ENCODE measurements around the gene PFKFB4.

Gene PFKFB4

DNA sequence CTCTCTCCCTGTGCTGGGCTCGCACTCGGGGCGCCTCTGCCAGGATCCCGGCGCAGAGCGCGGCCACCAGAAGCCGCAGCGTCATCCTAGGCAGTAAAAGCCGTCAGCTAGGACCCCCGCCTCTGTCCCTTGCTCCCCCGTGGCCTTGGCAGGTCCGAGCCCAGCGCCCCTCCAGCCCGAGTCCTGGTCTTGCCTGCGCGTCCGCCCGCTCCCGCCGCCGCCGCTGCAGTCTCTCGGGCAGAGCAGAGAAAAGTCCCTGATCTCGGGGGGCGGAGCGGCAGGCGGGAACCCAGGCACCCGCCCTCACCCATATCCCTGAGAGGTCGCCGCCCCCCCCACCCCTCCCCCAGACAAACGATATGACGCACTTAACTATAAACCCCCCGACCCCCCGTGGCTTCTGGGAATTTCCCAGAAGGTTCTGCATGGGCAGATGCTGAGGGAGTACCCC, 38.5 kb upstream of the PFKFB4 start, which contains the start of gene COL7A1:
Gene COL7A1 (minus strand): TSS at position 255 of the 451 bp plus-strand sequence. CDS start 170 bp downstream, at position 85.
- Histone ChIP-seq H3K27me3 (ENCODE audit: insufficient read depth, low read length, poor library complexity) (no peaks in the 10 kb centered on the region), H3K4me2 (ENCODE audit: insufficient read depth, low read length) (no peak within 1 kb of the TSS)

DNA sequence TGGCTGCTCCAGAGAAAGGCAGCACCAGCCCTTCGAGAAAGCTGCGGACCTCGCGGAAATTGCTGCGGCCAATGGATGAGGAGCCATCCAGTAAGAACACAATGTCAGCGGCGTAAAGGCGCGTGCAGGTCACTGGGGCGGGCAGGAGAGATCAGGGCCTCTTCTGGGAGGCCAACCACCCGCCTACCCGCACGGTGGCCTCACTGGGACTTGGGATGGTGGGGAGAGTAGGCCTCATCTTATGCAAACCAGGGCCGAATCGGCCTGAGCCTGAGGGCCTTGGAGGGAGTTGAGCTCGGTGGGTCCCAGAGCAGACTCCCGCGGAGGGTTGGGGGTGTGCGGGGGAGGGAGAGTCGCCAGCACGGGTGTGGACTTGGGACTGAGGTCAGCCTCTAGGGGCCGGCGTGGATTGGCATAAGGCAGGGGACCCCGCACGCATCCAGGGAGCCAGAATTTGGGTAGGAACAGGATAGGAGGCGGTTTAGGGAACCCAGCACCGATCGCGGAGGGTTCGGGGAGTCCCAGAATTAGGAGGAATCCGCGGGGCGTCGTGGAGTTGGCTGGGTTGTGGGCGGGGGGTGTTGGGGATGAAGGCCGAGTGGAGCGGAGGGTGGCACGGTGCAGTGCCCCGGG, 37.9 kb upstream of the PFKFB4 start:
- Histone ChIP-seq H3K4me3 (ENCODE audit: low read depth in 1 of 2, low read length in 2 of 2) (no peak overlapping the region), H3K9ac (ENCODE audit: low read depth, low read length) (no peak overlapping the region), H3K27me3 (ENCODE audit: insufficient read depth, low read length, poor library complexity) (no peaks in the 10 kb centered on the region), H3K4me2 (ENCODE audit: insufficient read depth, low read length) (no peak overlapping the region), H4K20me1 (ENCODE audit: insufficient read depth, low read length) (peaks cover 13% of the 10 kb centered on the region; the same call in 1 of the 2 replicates), H3K27ac (ENCODE audit: low read length) (no peak overlapping the region), H3K4me1 (ENCODE audit: insufficient read depth, low read length) (no peaks in the 10 kb centered on the region), H3K36me3 (ENCODE audit: insufficient read depth, low read length) (peaks cover 20% of the 10 kb centered on the region), H3K9me3 (ENCODE audit: insufficient read depth, low read length, severe bottlenecking) (no peaks in the 10 kb centered on the region), H2AFZ (ENCODE audit: low read depth, low read length) (no peak overlapping the region), H3K79me2 (ENCODE audit: insufficient read depth, low read length) (no peaks in the 10 kb centered on the region)
- no peak for ATAC-seq (ENCODE audit: insufficient read depth, low read depth)
- TF ChIP-seq, protein P1, sequence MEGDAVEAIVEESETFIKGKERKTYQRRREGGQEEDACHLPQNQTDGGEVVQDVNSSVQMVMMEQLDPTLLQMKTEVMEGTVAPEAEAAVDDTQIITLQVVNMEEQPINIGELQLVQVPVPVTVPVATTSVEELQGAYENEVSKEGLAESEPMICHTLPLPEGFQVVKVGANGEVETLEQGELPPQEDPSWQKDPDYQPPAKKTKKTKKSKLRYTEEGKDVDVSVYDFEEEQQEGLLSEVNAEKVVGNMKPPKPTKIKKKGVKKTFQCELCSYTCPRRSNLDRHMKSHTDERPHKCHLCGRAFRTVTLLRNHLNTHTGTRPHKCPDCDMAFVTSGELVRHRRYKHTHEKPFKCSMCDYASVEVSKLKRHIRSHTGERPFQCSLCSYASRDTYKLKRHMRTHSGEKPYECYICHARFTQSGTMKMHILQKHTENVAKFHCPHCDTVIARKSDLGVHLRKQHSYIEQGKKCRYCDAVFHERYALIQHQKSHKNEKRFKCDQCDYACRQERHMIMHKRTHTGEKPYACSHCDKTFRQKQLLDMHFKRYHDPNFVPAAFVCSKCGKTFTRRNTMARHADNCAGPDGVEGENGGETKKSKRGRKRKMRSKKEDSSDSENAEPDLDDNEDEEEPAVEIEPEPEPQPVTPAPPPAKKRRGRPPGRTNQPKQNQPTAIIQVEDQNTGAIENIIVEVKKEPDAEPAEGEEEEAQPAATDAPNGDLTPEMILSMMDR (IDR thresholded peaks at IDR 0.05; ENCODE audit: borderline replicate concordance, extremely low read depth, low read length, poor library complexity, severe bottlenecking) = no peak
- TF ChIP-seq EZH2 (IDR thresholded peaks at IDR 0.05; ENCODE audit: borderline replicate concordance, low read depth, low read length, severe bottlenecking) = no peak
- DNase-seq = no peak

More for the DNA sequence above, 38.5 kb upstream of the PFKFB4 start, which contains the start of gene COL7A1:
- ATAC-seq (ENCODE audit: insufficient read depth, low read depth) (no peak), DNase-seq (no peak)
- H3K4me3 ChIP-seq (ENCODE audit: low read depth in 1 of 2, low read length in 2 of 2) = no peak within 1 kb of the TSS
- no peak within 1 kb of the TSS for H2AFZ ChIP-seq (ENCODE audit: low read depth, low read length)
- H3K4me1 ChIP-seq (ENCODE audit: insufficient read depth, low read length) = no peaks in the 10 kb centered on the region
- no peak within 1 kb of the TSS for H3K27ac ChIP-seq (ENCODE audit: low read length)
- peaks cover 26% of the 10 kb centered on the region for H3K36me3 ChIP-seq (ENCODE audit: insufficient read depth, low read length)
- TF ChIP-seq EZH2 (IDR thresholded peaks at IDR 0.05; ENCODE audit: borderline replicate concordance, low read depth, low read length, severe bottlenecking) = no peak
- TF ChIP-seq, protein P1 (IDR thresholded peaks at IDR 0.05; ENCODE audit: borderline replicate concordance, extremely low read depth, low read length, poor library complexity, severe bottlenecking) = no peak
- no peaks in the 10 kb centered on the region for H3K9me3 ChIP-seq (ENCODE audit: insufficient read depth, low read length, severe bottlenecking)
- no peaks in the 10 kb centered on the region for H3K79me2 ChIP-seq (ENCODE audit: insufficient read depth, low read length)
- H4K20me1 ChIP-seq (ENCODE audit: insufficient read depth, low read length) = peaks cover 13% of the 10 kb centered on the region; the same call in 1 of the 2 replicates
- no peak within 1 kb of the TSS for H3K9ac ChIP-seq (ENCODE audit: low read depth, low read length)

DNA sequence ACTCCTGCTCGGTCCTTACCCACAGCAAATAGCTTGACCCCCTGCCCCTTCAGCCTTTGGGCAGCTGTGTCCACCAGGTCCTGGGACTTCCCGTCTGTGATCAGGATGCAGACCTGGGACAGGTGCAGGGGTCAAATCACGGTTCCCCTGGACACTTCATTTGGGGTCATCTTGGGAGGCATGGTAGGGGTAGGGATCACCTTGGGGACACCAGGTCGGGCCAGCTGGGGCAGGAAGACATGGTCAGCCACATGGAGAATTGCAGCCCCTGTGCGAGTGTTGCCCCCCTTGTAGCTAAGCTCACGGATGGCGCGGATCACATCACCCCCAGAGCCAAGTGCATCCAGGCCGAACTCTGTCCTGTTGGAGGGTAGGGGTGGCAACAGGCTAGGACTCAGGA, 36.7 kb upstream of the PFKFB4 start:
- Histone ChIP-seq H3K9ac (ENCODE audit: low read depth, low read length) (no peak overlapping the region), H3K4me3 (ENCODE audit: low read depth in 1 of 2, low read length in 2 of 2) (no peak overlapping the region), H3K36me3 (ENCODE audit: insufficient read depth, low read length) (peaks cover 8% of the 10 kb centered on the region), H3K79me2 (ENCODE audit: insufficient read depth, low read length) (no peaks in the 10 kb centered on the region), H2AFZ (ENCODE audit: low read depth, low read length) (no peak overlapping the region), H3K4me2 (ENCODE audit: insufficient read depth, low read length) (no peak overlapping the region), H3K9me3 (ENCODE audit: insufficient read depth, low read length, severe bottlenecking) (no peaks in the 10 kb centered on the region), H3K27me3 (ENCODE audit: insufficient read depth, low read length, poor library complexity) (no peaks in the 10 kb centered on the region), H3K27ac (ENCODE audit: low read length) (no peak overlapping the region), H3K4me1 (ENCODE audit: insufficient read depth, low read length) (no peaks in the 10 kb centered on the region), H4K20me1 (ENCODE audit: insufficient read depth, low read length) (peaks cover 21% of the 10 kb centered on the region; the same call in 1 of the 2 replicates)
- no peak for DNase-seq
- ATAC-seq (ENCODE audit: insufficient read depth, low read depth) = no peak
- TF ChIP-seq, protein P1 (IDR thresholded peaks at IDR 0.05; ENCODE audit: borderline replicate concordance, extremely low read depth, low read length, poor library complexity, severe bottlenecking) = no peak
- no peak for TF ChIP-seq EZH2 (IDR thresholded peaks at IDR 0.05; ENCODE audit: borderline replicate concordance, low read depth, low read length, severe bottlenecking)
